ENCODE results near the gene SMPD1. TPM values are rescaled to one million over a fixed set of nuclear protein-coding genes. Genes with fewer than 3 reads are reported as not detected.

SMPD1 gene
- total and polyA plus RNA-seq, 4 donors, result 18.8 to 50.0 (median 41.3) TPM

GRCh38 chr11:6427516-6427915 is 37.2 kb downstream of the SMPD1 start:
- Histone ChIP-seq H3K4me1 (ENCODE audit: control insufficient read depth, insufficient read depth, low read length) (no peaks in the 10 kb centered on the region), H3K9me3 (ENCODE audit: control insufficient read depth, insufficient read depth, low read length) (no peaks in the 10 kb centered on the region), H3K36me3 (ENCODE audit: control insufficient read depth, insufficient read depth, low read length) (no peaks in the 10 kb centered on the region), H3K4me3 (ENCODE audit: low read depth, low read length) (no peak overlapping the region), H3K27ac (ENCODE audit: low read depth, low read length) (no peak overlapping the region), H3K27me3 (ENCODE audit: control insufficient read depth, insufficient read depth, low read length) (no peaks in the 10 kb centered on the region)
- no peak for DNase-seq (ENCODE audit: low read depth in 4 of 6, low spot score in 6 of 6)

GRCh38 chr11:6431861-6432260 is 41.6 kb downstream of the SMPD1 start:
- 74% methylated on average over 3 of the region's 3 CpGs for WGBS (ENCODE audit: insufficient coverage)
- DNase-seq (ENCODE audit: low read depth in 4 of 6, low spot score in 6 of 6), result no peak
- Histone ChIP-seq H3K36me3 (ENCODE audit: control insufficient read depth, insufficient read depth, low read length) (no peaks in the 10 kb centered on the region), H3K27ac (ENCODE audit: low read depth, low read length) (no peak overlapping the region), H3K27me3 (ENCODE audit: control insufficient read depth, insufficient read depth, low read length) (no peaks in the 10 kb centered on the region), H3K4me1 (ENCODE audit: control insufficient read depth, insufficient read depth, low read length) (no peaks in the 10 kb centered on the region), H3K9me3 (ENCODE audit: control insufficient read depth, insufficient read depth, low read length) (no peaks in the 10 kb centered on the region), H3K4me3 (ENCODE audit: low read depth, low read length) (no peak overlapping the region)

DNA sequence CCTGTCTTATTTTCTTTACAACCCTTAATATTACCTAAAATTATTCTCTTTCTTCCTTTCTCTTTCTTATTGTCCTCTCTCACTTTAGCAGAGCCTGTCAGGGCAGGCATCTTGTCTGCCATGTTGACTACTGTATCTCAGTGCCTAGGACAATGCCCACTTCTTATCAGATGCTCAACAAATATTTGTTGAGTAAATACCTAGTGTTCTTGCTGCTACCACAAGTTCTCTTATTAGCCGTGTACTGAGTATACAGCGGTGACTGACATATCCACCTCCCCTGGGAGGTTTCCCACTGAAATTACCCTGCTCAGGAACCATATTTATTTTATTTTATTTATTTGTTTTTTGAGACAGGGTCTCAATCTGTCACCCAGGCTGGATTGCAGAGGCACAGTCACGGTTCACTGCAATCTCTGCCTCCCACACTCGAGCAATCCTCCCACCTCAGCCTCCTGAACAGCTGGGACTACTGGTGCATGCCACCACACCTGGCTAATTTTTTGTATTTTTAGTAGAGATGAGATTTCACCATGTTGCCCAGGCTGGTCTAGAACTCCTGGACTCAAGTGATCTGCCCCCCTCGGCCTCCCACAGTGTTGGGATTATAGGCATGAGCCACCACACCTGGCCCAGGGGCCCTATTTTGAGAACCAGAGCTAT is 43.9 kb downstream of the SMPD1 start:
- H3K36me3 ChIP-seq (ENCODE audit: control insufficient read depth, insufficient read depth, low read length), result no peaks in the 10 kb centered on the region
- no peaks in the 10 kb centered on the region for H3K27me3 ChIP-seq (ENCODE audit: control insufficient read depth, insufficient read depth, low read length)
- no peak for DNase-seq (ENCODE audit: low read depth in 4 of 6, low spot score in 6 of 6)
- no peak overlapping the region for H3K27ac ChIP-seq (ENCODE audit: low read depth, low read length)
- H3K9me3 ChIP-seq (ENCODE audit: control insufficient read depth, insufficient read depth, low read length), result no peaks in the 10 kb centered on the region
- WGBS (ENCODE audit: insufficient coverage), result 75% methylated on average over 1 of the region's 5 CpGs
- H3K4me3 ChIP-seq (ENCODE audit: low read depth, low read length), result no peak overlapping the region
- no peaks in the 10 kb centered on the region for H3K4me1 ChIP-seq (ENCODE audit: control insufficient read depth, insufficient read depth, low read length)

- no peak overlapping the region for H3K4me3 ChIP-seq (ENCODE audit: low read depth, low read length)
- WGBS (ENCODE audit: insufficient coverage), result 93% methylated on average over 7 of the region's 12 CpGs
These were observed 47.1 kb downstream of the SMPD1 start for GRCh38 chr11:6437423-6437822.

DNA sequence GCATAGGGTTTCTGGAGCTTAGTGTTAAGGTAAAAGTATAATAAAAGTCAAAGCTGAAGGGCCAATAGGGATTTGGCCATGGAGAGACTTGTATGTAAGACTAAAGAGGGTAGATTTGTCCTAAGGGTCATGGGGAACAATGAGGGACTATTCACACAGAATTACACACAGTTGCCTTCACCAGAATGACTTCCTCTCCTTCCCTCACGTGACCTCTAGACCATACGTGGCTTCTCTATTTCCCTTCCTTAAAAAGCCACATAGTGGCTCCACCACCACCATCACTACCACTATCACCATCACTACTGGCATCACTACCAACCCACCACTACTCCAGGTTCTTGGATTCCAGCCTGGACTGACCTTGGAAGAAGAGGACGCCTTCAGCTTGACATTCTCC is 47.7 kb downstream of the SMPD1 start:
- Histone ChIP-seq H3K4me1 (ENCODE audit: control insufficient read depth, insufficient read depth, low read length) (no peaks in the 10 kb centered on the region), H3K4me3 (ENCODE audit: low read depth, low read length) (no peak overlapping the region), H3K27ac (ENCODE audit: low read depth, low read length) (no peak overlapping the region), H3K27me3 (ENCODE audit: control insufficient read depth, insufficient read depth, low read length) (no peaks in the 10 kb centered on the region), H3K9me3 (ENCODE audit: control insufficient read depth, insufficient read depth, low read length) (no peaks in the 10 kb centered on the region), H3K36me3 (ENCODE audit: control insufficient read depth, insufficient read depth, low read length) (no peaks in the 10 kb centered on the region)
- 81% methylated on average over 3 of the region's 3 CpGs for WGBS (ENCODE audit: insufficient coverage)
- DNase-seq (ENCODE audit: low read depth in 4 of 6, low spot score in 6 of 6), result no peak

More at GRCh38 chr11:6437423-6437822, 47.1 kb downstream of the SMPD1 start:
- Histone ChIP-seq H3K36me3 (ENCODE audit: control insufficient read depth, insufficient read depth, low read length) (no peaks in the 10 kb centered on the region), H3K27ac (ENCODE audit: low read depth, low read length) (no peak overlapping the region), H3K27me3 (ENCODE audit: control insufficient read depth, insufficient read depth, low read length) (no peaks in the 10 kb centered on the region), H3K4me1 (ENCODE audit: control insufficient read depth, insufficient read depth, low read length) (no peaks in the 10 kb centered on the region), H3K9me3 (ENCODE audit: control insufficient read depth, insufficient read depth, low read length) (no peaks in the 10 kb centered on the region)
- no peak for DNase-seq (ENCODE audit: low read depth in 4 of 6, low spot score in 6 of 6)

DNA sequence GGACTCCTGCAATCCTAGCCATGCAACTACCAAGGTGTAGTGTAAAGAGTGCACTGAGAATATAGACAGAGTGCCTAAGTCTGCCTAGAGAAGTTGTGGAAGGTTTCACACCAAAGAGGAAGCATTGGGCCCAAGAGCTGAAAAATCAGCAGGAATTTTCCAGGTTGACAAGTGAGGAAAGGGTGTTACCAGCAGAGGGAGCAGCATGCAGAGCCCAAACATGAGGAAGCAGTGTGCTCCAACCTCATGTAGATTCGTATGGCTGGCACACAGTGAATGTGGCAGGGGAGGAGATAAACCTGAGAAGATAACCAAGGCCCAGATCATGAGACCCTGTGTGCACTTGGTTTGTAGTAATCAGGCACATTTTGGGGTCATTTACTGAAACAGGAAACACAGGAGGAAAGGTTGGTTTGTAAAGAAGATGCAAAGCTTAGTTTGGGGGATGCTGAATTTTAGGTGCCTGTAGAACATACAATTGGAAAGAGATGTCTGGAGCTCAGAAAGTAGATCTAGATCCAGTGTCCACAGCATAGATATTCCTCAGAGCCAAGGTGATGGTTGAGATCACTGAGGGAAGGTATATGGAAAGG is 48.8 kb downstream of the SMPD1 start:
- Histone ChIP-seq H3K27me3 (ENCODE audit: control insufficient read depth, insufficient read depth, low read length) (no peaks in the 10 kb centered on the region), H3K4me1 (ENCODE audit: control insufficient read depth, insufficient read depth, low read length) (no peaks in the 10 kb centered on the region), H3K27ac (ENCODE audit: low read depth, low read length) (no peak overlapping the region), H3K36me3 (ENCODE audit: control insufficient read depth, insufficient read depth, low read length) (no peaks in the 10 kb centered on the region), H3K9me3 (ENCODE audit: control insufficient read depth, insufficient read depth, low read length) (no peaks in the 10 kb centered on the region), H3K4me3 (ENCODE audit: low read depth, low read length) (no peak overlapping the region)
- peak in 3 of 6 donors; percentile 6 to 74 (median 58) for DNase-seq (ENCODE audit: low read depth in 4 of 6, low spot score in 6 of 6)
- WGBS (ENCODE audit: insufficient coverage), result 11% methylated on average over 1 of the region's 1 CpG

DNA sequence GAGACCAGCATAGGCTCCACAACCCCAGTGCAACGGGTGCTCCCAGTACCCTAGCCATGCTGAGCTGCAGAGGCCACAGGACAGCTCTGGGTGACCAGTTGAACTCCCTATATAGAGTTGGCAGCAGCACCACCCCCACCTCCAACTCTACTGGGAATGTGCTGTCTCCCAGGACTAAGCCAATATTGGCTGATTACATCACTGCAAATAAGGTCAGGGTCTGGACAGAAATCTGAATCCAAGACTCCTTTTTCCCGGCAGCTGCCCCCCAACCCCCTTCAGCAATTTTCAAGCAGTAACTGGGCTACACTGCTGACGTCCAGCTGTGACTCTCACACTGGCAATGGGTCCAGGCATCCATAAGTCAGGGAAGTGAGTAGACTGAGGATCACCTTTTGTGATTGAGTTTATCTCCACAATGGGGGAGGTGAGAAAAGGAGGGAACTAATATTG is 50.7 kb downstream of the SMPD1 start, which contains the start of gene HPX:
Gene HPX, minus strand, starts transcription at position 82 of the 453 bp plus-strand sequence. Its CDS starts 24 bp downstream, at position 58.
- H3K4me1 ChIP-seq (ENCODE audit: control insufficient read depth, insufficient read depth, low read length), result no peaks in the 10 kb centered on the region
- H3K9me3 ChIP-seq (ENCODE audit: control insufficient read depth, insufficient read depth, low read length), result no peaks in the 10 kb centered on the region
- no peak within 1 kb of the TSS for H3K4me3 ChIP-seq (ENCODE audit: low read depth, low read length)
- H3K36me3 ChIP-seq (ENCODE audit: control insufficient read depth, insufficient read depth, low read length), result no peaks in the 10 kb centered on the region
- WGBS (ENCODE audit: insufficient coverage), result 86% methylated on average over 2 of the region's 3 CpGs
- H3K27ac ChIP-seq (ENCODE audit: low read depth, low read length), result no peak within 1 kb of the TSS
- no peaks in the 10 kb centered on the region for H3K27me3 ChIP-seq (ENCODE audit: control insufficient read depth, insufficient read depth, low read length)
- no peak for DNase-seq (ENCODE audit: low read depth in 4 of 6, low spot score in 6 of 6)

GRCh38 chr11:6442441-6442840 is 52.2 kb downstream of the SMPD1 start:
- no peak overlapping the region for H3K4me3 ChIP-seq (ENCODE audit: low read depth, low read length)
- no peaks in the 10 kb centered on the region for H3K27me3 ChIP-seq (ENCODE audit: control insufficient read depth, insufficient read depth, low read length)
- H3K27ac ChIP-seq (ENCODE audit: low read depth, low read length), result no peak overlapping the region
- DNase-seq (ENCODE audit: low read depth in 4 of 6, low spot score in 6 of 6), result no peak
- 90% methylated on average over 4 of the region's 4 CpGs for WGBS (ENCODE audit: insufficient coverage)
- H3K9me3 ChIP-seq (ENCODE audit: control insufficient read depth, insufficient read depth, low read length), result no peaks in the 10 kb centered on the region
- H3K36me3 ChIP-seq (ENCODE audit: control insufficient read depth, insufficient read depth, low read length), result no peaks in the 10 kb centered on the region
- H3K4me1 ChIP-seq (ENCODE audit: control insufficient read depth, insufficient read depth, low read length), result no peaks in the 10 kb centered on the region

GRCh38 chr11:6443269-6444003 is 53.2 kb downstream of the SMPD1 start:
- H3K9me3 ChIP-seq (ENCODE audit: control insufficient read depth, insufficient read depth, low read length), result no peaks in the 10 kb centered on the region
- H3K27me3 ChIP-seq (ENCODE audit: control insufficient read depth, insufficient read depth, low read length), result no peaks in the 10 kb centered on the region
- H3K4me3 ChIP-seq (ENCODE audit: low read depth, low read length), result no peak overlapping the region
- DNase-seq (ENCODE audit: low read depth in 4 of 6, low spot score in 6 of 6), result peak in 3 of 6 donors; percentile 6 to 67 (median 67)
- 23% methylated on average over 5 of the region's 5 CpGs for WGBS (ENCODE audit: insufficient coverage)
- no peaks in the 10 kb centered on the region for H3K4me1 ChIP-seq (ENCODE audit: control insufficient read depth, insufficient read depth, low read length)
- H3K27ac ChIP-seq (ENCODE audit: low read depth, low read length), result no peak overlapping the region
- H3K36me3 ChIP-seq (ENCODE audit: control insufficient read depth, insufficient read depth, low read length), result peaks cover 5% of the 10 kb centered on the region
